ENCODE measurements around the gene RNF150.

Gene RNF150

GRCh38 chr4:141028024-141028529 is 105.2 kb downstream of the RNF150 start:
- no peak for DNase-seq (ENCODE audit: extremely low read depth in 1 of 2, low read depth in 1 of 2)

GRCh38 chr4:141027421-141027820 is 105.8 kb downstream of the RNF150 start:
- DNase-seq (ENCODE audit: extremely low read depth in 1 of 2, low read depth in 1 of 2) = no peak

GRCh38 chr4:141026900-141027299 is 106.4 kb downstream of the RNF150 start:
- DNase-seq (ENCODE audit: extremely low read depth in 1 of 2, low read depth in 1 of 2) = no peak

DNA sequence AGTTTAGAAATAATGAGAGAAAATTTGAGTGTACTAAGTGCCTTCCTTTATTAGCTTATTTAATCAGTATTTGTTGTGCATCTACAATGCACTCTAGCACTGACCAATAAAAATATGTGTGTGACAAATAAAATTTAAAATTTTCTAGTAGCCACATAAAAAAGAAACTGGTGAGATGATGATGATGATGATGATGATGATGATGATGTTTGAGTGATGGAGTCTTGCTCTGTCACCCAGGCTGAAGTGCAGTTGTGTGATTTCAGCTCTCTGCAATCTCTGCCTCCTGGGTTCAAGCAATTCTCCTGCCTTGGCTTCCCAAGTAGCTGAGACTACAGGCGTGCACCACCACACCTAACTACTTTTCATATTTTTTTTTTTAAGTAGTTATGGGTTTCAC is 110.2 kb downstream of the RNF150 start:
- no peak for DNase-seq (ENCODE audit: extremely low read depth in 1 of 2, low read depth in 1 of 2)

DNA sequence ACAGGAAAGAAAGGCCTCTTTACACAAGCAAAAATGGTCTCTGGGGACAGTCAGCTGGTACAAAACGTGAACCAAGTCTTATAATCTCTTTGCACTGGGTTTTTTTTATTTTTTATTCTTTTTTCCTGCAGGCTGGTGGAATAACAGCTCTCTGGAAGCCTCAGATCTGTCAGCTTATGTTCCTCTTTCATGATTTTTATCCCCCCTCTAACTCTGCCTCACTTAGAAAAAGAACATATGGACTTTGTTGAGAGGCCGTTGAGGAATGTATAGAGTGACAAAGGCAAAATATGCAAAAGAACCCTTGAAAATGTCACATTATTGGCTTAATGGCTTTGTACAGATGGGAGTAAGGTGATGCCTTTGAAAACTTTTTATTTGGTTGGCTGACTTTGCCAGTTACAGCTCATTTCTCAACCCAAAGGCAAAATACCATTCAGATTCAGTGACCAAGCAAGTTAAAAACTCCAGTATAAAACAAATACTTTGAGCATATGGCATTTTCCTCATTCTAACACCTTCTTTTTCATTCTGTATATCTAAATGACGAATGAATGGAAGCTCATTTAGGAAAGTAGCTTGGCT is 111.1 kb downstream of the RNF150 start:
- no peak for DNase-seq (ENCODE audit: extremely low read depth in 1 of 2, low read depth in 1 of 2)

DNA sequence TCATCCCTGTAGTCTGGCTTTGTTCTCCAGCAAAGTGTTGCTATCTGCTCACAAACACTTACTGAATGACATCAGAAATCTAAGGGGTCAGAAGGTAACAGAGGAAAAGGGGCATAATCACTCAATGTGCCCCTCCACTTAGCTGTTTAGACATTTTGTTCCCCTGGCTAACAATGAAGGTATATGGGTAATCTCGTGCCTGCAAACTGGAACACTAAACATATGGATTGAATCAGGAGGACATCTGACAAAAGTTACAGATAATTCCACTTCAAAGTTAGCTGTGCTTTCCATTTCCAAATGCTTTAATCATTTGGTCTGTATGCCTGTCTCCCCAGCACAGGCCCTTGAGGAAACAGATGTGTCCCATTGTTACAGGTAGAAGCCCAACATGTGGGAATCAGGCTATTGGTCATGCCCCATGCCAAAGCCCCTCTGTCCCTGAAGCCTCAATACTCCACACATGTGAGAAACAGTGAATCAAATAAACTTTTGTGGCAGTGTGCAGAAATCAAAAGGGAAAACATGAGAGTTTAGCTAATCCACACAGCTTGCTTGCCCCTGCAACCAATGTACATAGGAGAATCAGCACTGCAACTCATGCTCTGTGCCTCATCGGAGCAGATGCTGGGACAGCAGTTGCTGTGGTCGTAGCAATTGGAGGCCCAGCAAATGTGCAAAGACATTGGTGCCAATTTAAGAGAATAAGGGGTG is 111.7 kb downstream of the RNF150 start:
- DNase-seq (ENCODE audit: extremely low read depth in 1 of 2, low read depth in 1 of 2) = no peak

DNA sequence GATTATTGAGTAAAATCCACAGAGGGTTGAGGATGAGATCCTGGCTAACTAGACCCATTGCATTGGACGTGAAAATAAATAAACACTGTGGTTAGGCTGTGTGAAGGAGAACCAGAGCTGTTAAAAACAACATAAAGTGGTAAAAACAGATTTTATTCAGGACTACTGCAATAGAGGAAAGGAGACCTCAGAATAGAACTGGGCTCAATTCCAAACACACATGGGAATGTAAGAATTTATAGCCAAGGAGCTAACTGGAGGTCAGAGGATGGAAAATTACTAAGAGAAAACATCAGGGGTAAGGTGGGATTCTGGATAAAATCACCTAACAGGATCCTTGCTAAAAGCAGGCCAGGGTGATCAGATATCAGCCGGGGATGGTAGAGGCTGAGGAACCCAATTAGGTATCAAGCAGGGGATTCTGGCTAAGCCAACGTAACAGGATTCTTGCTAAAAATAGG is 112.4 kb downstream of the RNF150 start:
- DNase-seq (ENCODE audit: extremely low read depth in 1 of 2, low read depth in 1 of 2) = no peak

- DNase-seq (ENCODE audit: extremely low read depth in 1 of 2, low read depth in 1 of 2) = no peak
These were observed 113.5 kb downstream of the RNF150 start for GRCh38 chr4:141019768-141020167.

- no peak for DNase-seq (ENCODE audit: extremely low read depth in 1 of 2, low read depth in 1 of 2)
These were observed 117.0 kb downstream of the RNF150 start for GRCh38 chr4:141016117-141016798.

DNA sequence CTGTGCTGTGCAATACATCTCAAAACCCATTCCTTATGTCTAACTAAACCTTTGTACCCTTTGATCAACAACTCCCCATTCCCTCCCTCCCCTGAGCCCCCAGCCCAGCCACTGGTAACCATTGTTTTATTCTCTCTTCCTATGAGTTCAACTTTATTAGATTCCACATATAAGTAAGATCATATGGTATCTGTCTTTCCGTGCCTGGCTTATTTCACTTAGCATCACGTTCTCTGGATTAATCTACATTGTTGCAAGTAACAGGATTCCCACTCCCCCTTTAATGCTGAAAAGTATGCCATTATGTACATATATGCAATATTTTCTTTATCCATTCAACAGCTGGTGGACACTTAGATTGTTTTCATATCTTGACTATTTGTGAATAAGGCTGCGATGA is 119.4 kb downstream of the RNF150 start:
- no peak for DNase-seq (ENCODE audit: extremely low read depth in 1 of 2, low read depth in 1 of 2)

- no peak for DNase-seq (ENCODE audit: extremely low read depth in 1 of 2, low read depth in 1 of 2)
These were observed 121.4 kb downstream of the RNF150 start for GRCh38 chr4:141011901-141012315.

DNA sequence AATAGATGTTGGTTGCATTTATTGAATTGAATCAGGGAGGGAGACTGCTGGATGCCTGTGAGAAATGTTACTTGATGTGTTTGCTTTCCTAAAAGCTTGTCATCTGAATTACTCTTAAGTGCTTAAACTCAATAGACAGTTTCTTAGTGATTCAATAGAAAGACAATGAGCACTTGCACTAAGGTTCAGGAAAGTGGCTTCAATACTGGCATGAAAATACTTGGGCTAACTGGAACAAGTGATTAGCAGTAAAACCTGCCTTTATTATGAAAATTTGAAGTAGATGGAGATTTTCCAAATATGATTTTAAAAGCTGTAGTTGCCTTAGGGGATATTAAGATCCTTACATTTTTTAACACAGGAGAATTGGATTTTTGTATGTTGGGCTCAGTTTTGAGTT is 123.3 kb downstream of the RNF150 start:
- no peak for DNase-seq (ENCODE audit: extremely low read depth in 1 of 2, low read depth in 1 of 2)

DNA sequence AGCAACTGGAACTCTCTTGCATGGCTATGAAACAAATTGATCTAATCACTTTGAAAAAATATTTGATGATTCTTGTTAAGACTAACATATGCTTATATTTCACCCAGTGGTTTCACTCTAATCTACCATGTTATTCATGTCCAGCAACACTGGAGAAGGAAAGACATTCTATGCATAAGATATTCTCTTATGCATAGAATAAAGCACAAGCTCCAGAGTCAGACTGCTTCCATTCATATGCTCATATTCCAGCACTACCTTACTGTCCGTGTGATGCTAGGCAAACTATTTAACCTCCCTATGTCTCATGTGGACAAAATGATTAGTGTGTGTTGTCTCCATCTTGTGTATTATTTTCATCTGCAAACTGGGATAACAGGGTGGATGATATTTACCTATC is 124.1 kb downstream of the RNF150 start:
- no peak for DNase-seq (ENCODE audit: extremely low read depth in 1 of 2, low read depth in 1 of 2)

DNA sequence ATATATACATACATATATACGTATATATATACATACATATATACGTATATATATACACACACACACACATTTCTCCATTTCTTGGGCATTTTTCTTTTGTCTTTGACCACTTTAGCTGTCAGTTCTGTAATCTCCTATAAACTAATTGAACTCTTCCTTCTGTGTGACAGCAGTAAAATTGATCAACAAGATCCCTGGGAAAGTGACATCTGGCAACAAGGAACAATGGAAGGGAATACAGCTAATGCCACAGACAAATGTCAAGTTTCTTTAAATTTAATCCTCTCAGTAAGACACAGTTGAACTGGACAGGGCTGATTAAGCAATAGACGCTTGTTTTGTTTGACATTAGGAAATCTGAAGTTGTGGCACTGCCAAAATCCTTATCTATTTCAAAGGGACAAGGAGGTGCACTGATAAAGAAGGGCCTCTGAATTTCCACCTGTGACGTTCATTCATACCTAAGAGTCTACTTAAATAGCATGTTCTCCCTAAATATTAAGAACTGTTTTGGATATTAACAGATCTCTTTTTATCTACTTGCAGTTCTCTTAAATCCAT is 126.9 kb downstream of the RNF150 start:
- no peak for DNase-seq (ENCODE audit: extremely low read depth in 1 of 2, low read depth in 1 of 2)

DNA sequence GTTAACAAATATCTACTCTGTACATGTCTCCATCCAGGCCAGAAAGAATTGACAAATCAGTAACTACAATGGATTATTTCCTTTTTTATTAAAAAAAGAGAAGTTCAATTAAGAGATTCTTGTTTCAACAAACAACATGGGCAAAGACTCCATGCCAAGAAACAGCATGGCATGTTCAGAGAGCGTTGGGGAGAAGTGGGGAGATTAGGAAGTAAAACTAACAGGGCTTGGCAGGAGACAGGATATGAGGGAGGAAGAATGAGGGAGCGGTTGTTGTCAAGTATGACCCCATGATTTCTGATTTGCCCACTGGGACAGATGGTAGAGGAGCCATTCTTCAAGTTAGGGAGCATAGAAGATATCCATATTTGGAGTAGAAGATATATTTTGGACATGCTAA is 128.4 kb downstream of the RNF150 start:
- no peak for DNase-seq (ENCODE audit: extremely low read depth in 1 of 2, low read depth in 1 of 2)

GRCh38 chr4:141003193-141003592 is 130.1 kb downstream of the RNF150 start:
- no peak for DNase-seq (ENCODE audit: extremely low read depth in 1 of 2, low read depth in 1 of 2)

DNA sequence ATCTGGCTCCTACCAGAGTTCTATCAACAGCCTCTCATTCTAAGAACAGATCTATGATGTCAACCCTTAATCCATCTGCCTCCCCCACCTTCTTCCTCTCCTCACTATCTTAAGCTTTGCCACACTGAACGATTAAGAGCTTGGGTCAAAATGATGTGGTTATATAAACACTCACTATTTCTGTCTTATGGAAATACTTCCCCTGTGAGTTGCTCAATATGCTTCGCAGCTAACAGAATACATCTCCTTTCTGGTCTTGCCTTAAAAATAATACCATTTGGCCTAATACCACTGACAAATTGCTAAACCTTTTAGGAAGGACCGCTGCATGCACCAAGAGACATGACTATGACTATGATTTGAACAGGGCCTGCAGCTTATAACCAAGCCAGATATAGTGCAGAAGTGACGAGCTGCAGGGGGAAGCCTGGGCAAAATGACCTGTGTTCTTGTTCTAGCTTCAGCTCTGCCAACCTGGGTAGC is 130.9 kb downstream of the RNF150 start:
- no peak for DNase-seq (ENCODE audit: extremely low read depth in 1 of 2, low read depth in 1 of 2)

DNA sequence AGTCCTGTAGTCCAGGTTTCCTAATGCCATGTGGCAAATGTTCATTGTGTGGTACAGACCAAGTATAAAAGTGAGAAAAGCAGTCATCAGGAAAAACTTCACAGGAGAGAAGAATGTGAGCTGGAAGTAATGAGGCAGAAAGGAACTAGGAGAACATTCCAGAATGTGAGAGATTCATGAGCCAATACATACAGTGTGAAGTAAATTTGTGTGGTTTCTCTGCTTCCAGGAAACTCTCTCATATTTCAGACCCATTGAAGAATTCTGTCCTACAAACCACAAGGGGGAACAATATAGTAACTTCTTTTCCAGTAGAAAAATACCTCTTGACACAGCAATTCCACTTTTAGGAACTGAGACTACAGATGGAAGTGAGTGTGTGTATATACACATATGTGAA is 136.5 kb downstream of the RNF150 start:
- no peak for DNase-seq (ENCODE audit: extremely low read depth in 1 of 2, low read depth in 1 of 2)

DNA sequence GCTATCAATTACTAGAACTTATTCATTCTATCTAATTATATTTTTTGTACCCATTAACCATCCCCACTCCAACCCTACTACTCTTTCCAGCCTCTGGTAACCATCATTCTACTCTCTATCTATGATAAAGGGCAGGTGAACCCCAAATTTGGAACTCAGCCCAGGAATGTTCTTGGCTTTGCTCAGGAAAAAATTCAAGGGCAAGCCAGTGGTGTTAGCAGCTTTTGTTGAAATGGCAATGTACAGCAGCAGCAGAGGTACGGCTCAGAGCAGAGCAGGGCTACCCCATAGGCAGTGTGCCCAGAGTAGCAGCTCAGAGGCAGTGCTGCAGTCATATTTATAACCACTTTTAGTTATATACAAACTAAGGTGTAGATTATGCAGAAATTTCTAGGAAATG is 138.2 kb downstream of the RNF150 start:
- no peak for DNase-seq (ENCODE audit: extremely low read depth in 1 of 2, low read depth in 1 of 2)

DNA sequence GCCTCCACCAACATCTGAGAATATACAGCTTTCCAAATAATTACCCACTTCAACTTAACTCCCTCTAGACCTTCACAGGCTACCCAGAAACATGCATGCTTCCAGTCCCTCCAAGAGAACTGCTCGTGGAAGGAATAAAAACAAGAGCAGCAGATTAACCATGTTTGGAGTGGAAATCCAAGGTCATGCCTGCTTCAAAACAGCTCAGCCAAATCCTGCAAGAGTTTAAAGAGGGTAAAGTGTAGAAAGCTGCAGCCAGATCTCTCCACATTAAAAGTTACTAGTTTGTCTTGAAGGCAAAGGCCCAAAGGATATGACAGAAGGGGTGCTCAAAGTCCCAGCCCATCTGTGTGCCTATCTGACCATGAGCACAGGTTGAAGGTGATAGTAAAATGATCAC is 139.3 kb downstream of the RNF150 start:
- DNase-seq (ENCODE audit: extremely low read depth in 1 of 2, low read depth in 1 of 2) = no peak

DNA sequence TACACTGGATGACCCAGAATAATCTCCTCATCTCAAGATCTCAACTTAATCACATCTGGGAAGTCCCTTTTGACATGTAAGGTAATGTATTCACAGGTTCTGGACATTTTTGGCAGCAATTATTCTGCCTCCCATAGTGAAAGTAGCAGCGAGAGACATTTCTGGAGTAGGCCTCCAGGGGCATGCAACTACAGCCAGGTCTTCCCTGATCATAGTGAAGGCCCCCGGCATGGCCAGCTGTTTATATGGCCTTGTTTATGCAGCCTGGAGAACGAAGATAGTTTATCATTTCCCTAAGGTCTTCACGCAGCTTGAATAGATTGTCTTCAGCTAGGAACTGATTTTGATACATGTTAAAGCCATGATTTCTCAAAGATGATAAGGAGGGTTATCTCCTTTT is 139.9 kb downstream of the RNF150 start:
- no peak for DNase-seq (ENCODE audit: extremely low read depth in 1 of 2, low read depth in 1 of 2)

DNA sequence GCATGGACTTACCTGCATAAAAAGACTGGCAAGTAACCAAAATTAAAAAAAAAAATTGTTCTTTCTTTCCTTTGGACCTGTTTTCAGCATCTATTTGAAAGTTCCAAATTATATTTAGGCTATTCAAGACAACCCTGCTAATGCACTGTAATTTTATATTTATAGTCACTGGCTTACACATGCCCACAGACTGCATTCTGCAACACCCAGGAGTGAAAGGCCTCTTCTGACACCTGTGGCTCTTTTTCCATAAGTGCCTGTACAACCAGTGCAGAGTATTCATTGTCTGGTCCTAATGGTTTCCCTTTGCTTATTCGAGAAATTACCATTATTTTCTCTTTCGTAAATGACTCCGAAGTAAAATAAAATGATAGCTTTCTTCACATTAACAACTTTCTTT is 143.3 kb downstream of the RNF150 start:
- no peak for DNase-seq (ENCODE audit: extremely low read depth in 1 of 2, low read depth in 1 of 2)
